Chondrocyte (in vitro differentiated cells): ENCODE measurements around the gene CEBPG. TPM values are rescaled to one million over a fixed set of nuclear protein-coding genes. Genes with fewer than 3 reads are reported as not detected.
A peak's percentile ranks its signal among the peaks of the same experiment; 100 is the strongest.

Experiments
- DNase-seq: peaks from one replicate; pipeline ENCODE4 v3.0.0; 2021; ENCODE audit warnings: mixed read lengths, low spot score
- H3K27ac Mint-ChIP-seq: one replicate; pipeline ENCODE4 v1.8.0; 2021; ENCODE audit warnings: mild to moderate bottlenecking, moderate library complexity, mixed read lengths; ENCODE audit not compliant: unreplicated experiment
- H3K27me3 Mint-ChIP-seq: 2 replicates; pipeline ENCODE4 v1.8.0; 2021; ENCODE audit warnings: low read depth, mixed read lengths
- H3K36me3 Mint-ChIP-seq: 2 replicates; pipeline ENCODE4 v1.8.0; 2021; ENCODE audit warnings: low read depth, mixed read lengths
- H3K4me1 Mint-ChIP-seq: 2 replicates; pipeline ENCODE4 v1.8.0; 2021; ENCODE audit warnings: low read depth, mild to moderate bottlenecking, mixed read lengths
- H3K4me3 Mint-ChIP-seq: one replicate; pipeline ENCODE4 v1.8.0; 2021; ENCODE audit warnings: mild to moderate bottlenecking, moderate library complexity, mixed read lengths; ENCODE audit not compliant: unreplicated experiment
- H3K9me3 Mint-ChIP-seq: 2 replicates; pipeline ENCODE4 v1.8.0; 2021; ENCODE audit warnings: low read depth, mixed read lengths
- CTCF ChIP-seq: fragments of 200-600 bp; sonication (generic); IDR thresholded peaks from 2 replicates; pipeline ENCODE4 v1.5.0; 2021; ENCODE audit warnings: antibody characterized with exemption, mild to moderate bottlenecking, moderate library complexity
- total RNA-seq: library from RNA; stranded (reverse); gene quantifications from 3 replicates; pipeline ENCODE4 v1.2.1, GENCODE V29; 2021

The CEBPG gene
- total RNA-seq, 1 donor from 2014 or later = 54.4 TPM

GRCh38 chr19:33393286-33394005, 19.9 kb downstream of the CEBPG start:
- Mint-ChIP-seq H3K27ac (peak overlapping the region; percentile 20), H3K9me3 (no peaks in the 10 kb centered on the region), H3K4me1 (peaks cover 16% of the 10 kb centered on the region), H3K27me3 (no peaks in the 10 kb centered on the region), H3K4me3 (no peak overlapping the region), H3K36me3 (no peaks in the 10 kb centered on the region)
- DNase-seq = no peak
- TF ChIP-seq CTCF = no peak

GRCh38 chr19:33394006-33394722, 20.7 kb downstream of the CEBPG start:
- H3K4me3 Mint-ChIP-seq = no peak overlapping the region
- H3K36me3 Mint-ChIP-seq = no peaks in the 10 kb centered on the region
- H3K4me1 Mint-ChIP-seq = peaks cover 16% of the 10 kb centered on the region
- no peaks in the 10 kb centered on the region for H3K27me3 Mint-ChIP-seq
- H3K27ac Mint-ChIP-seq = no peak overlapping the region
- no peaks in the 10 kb centered on the region for H3K9me3 Mint-ChIP-seq
- TF ChIP-seq CTCF = no peak
- DNase-seq = no peak

- H3K36me3 Mint-ChIP-seq = no peaks in the 10 kb centered on the region
- TF ChIP-seq CTCF = no peak
- no peak overlapping the region for H3K27ac Mint-ChIP-seq
- no peak for DNase-seq
- no peaks in the 10 kb centered on the region for H3K27me3 Mint-ChIP-seq
- H3K4me3 Mint-ChIP-seq = no peak overlapping the region
- no peaks in the 10 kb centered on the region for H3K9me3 Mint-ChIP-seq
- H3K4me1 Mint-ChIP-seq = peaks cover 16% of the 10 kb centered on the region
These were observed 21.4 kb downstream of the CEBPG start for GRCh38 chr19:33394723-33395560.

- TF ChIP-seq CTCF = no peak
- H3K9me3 Mint-ChIP-seq = no peaks in the 10 kb centered on the region
- no peaks in the 10 kb centered on the region for H3K27me3 Mint-ChIP-seq
- no peaks in the 10 kb centered on the region for H3K36me3 Mint-ChIP-seq
- H3K4me1 Mint-ChIP-seq = peaks cover 16% of the 10 kb centered on the region
- DNase-seq = no peak
- no peak overlapping the region for H3K27ac Mint-ChIP-seq
- no peak overlapping the region for H3K4me3 Mint-ChIP-seq
These were observed 22.3 kb downstream of the CEBPG start for GRCh38 chr19:33395561-33396550.
